ENCODE results near the gene ZSWIM3.

ZSWIM3 gene

GRCh38 chr20:45927071-45927878 lies 69.9 kb downstream of the ZSWIM3 start:
- no peak overlapping the region for H3K4me3 ChIP-seq (ENCODE audit: low read depth, low read length)

Measured in iPS-11a (cell line).